Activated CD8-positive, alpha-beta memory T cell treated with anti-CD3 and anti-CD28 coated beads for 48 hours (primary cell): ENCODE data around the gene COL26A1.
"Not testable (repeated sequence)": the region's sequence is repeated elsewhere in the genome, so short reads cannot be mapped to it uniquely, and the experiment has no call there.

ENCODE experiments used
- DNase-seq, 3 experiments: peaks; one replicate each; pipeline ENCODE4 v3.0.0-alpha.2; 2020; ENCODE audit warnings: low read depth in 2 of 3, low spot score in 2 of 3

The COL26A1 gene

DNA sequence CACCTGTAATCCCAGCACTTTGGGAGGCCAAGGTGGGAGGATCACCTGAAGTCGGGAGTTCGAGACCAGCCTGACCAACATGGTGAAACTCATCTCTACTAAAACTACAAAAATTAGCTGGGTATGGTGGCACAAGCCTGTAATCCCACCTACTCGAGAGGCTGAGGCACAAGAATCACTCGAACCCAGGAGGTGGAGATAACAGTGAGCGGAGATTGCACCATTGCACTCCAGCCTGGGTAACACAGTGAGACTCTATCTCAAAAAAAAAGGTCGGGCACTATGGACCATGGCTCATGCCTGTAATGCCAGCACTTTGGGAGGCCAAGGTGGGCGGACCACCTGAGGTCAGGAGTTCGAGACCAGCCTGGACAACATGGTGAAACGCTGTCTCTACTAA is 127.8 kb downstream of the COL26A1 start:
- DNase-seq: not testable (repeated sequence)

DNA sequence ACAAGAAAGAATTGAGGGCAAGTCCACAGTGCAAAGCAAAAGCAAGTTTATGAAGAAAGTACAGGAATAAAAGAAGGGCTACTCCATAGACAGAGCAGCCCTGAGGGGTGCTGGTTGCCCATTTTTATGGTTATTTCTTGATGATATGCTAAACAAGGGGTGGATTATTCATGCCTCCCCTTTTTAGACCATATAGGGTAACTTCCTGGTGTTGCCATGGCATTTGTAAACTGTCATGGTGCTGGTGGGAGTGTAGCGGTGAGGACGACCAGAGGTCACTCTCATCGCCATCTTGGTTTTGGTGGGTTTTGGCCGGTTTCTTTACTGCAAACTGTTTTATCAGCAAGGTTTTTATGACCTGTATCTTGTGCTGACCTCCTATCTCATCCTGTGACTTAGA is 128.8 kb downstream of the COL26A1 start:
- not testable (repeated sequence) for DNase-seq

DNA sequence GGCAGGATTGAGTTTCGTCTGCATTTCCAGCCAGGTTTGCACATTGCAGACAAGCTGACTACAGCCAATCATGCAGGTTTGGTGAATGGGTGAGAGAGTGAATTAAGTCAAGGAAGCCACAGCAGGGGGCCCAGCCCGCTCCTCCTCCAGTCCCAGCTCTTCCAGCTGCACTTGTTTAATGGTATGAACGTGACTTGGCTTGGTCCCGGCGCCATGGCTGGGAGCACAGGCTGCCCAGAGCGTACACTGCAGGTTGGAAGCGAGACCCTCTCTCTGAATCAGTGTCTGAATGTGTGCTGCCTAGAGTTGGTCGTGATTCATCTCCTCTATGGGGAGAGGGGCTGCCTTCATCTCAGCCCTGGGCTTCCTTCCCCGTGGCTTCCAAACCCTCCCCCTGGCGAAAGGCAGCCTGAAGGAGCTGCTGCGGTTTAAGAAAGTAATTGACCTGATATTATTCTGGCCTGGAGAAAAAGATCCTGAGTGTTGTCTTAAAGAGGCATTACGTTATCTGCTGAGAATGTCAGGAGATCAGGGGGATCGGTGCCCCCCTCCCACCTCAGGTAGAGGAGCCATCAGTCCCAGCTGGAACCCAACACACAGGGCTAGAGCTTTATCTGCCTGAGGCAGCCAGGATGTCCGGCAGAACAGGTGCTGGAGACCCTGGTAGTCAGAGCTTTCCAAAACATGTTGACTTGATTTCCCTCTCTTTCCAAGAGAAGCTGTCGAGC is 132.1 kb downstream of the COL26A1 start:
- no peak for DNase-seq

DNA sequence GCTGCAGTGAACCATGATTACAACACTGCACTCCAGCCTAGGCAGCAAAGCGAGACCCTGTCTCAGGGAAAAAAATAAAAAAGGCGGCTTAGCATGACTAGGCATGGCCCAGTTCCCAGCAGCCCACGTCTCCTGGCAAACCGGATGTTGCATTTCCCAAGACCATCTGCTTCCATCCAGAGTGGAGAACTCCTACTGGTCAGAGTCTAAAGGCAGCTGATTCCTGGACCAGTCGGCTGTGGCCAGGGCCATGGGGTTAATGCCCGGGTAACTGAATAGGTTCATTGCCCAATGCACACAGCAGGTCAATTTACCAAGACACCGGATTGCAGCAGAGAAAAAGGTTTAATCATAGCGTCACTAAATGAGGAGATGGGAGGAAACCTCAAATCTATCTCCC is 133.3 kb downstream of the COL26A1 start:
- DNase-seq: no peak

DNA sequence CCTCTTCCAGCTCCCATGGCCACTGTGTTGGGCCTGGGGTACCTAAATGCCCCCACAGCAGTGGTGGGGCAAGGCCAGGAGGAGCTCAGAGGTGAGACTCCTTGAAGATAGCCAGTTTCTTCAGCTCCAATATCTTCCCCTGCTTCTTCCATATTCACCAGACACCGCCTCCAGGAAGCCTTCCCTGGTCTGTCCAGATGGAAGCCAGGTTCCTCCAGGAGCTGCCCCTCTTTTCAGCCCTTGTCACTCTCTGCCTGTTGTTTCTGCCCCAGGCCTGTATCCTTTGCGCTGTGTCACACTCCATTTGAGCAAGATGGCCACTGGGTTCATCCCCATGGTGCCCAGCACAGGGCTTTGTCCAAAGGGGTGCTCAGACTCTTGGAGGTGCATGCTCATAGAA is 138.7 kb downstream of the COL26A1 start:
- DNase-seq: no peak

DNA sequence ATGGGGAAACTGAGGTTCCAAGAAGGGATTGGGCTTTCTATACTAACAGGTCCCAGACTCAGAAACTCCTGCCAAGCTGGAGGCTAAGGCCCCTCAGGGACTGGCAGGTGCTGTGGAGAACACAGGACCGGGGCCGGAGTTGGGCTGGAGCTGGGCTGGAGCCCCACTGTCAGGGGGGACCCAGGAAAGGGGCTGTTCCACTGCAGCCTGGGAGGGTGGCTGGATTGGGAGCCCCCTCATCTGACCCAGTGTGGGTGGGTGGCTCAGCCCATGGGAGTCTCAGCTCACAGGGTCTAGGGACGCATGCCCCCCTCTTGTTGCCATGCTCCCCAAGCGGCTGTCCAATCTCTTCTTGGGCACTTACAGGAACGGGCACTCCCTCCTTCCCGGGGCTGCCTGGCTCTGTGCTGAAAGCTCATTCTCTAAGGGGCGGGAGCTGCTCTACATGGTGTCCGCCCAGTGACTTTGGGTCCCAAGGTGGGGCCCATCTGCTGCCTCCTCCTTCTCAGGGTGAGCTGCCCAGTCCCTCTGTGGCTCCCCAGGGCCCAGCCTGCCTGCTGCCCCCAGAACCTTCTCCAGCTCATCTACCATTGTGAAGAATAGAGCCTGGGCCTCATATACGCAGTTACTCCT is 139.9 kb downstream of the COL26A1 start:
- DNase-seq: no peak

DNA sequence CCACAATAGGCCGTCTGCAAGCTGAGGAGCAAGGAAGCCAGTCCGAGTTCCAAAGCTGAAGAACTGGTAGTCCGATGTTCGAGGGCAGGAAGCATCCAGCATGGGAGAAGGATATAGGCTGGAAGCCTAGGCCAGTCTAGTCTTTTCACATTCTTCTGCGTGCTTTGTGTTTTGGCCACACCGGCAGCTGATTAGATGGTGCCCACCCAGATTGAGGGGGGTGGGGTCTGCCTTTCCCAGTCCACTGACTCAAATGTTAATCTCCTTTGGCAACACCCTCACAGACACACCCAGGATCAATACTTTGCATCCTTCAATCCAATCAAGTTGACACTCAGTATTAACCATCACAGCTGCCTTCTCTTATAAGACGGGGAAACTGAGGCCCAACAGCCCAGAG is 142.8 kb downstream of the COL26A1 start:
- not testable (repeated sequence) for DNase-seq

DNA sequence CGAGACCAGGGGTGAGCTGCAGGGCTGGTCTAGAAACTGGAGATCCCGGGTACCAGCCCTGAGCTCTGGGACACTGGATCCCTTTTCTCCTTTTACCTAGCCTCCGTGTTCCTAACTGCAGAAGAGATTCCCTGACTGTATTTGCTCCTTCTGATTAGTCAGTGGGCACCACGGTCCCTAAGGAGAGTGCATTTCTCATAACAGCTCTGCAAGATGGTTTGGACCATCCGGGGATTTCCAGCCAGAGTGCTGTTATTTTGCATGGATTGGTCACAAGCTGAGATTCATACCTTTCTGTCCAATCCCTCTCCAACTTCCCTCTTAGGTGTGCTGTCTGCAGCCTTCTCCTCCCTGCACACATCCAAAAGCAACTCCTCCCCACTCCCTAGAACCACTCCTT is 143.9 kb downstream of the COL26A1 start:
- DNase-seq: no peak

DNA sequence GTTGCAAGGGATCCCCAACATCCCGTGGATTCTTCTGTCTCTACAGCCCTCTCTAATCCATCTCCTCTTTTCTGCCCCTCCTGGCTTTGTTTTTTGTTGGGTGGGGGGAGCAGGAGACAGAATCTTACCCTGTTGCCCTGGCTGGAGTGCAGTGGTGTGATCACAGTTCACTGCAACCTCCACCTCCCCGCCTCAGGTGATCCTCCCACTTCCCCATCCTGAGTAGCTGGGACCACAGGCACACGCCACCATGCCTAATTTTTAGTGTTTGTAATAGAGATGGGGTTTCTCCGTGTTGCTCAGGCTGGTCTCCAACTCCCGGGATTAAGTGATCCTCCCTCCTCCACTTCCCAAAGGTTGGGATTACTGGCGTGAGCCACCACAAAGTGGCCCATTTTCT is 144.7 kb downstream of the COL26A1 start:
- no peak for DNase-seq

DNA sequence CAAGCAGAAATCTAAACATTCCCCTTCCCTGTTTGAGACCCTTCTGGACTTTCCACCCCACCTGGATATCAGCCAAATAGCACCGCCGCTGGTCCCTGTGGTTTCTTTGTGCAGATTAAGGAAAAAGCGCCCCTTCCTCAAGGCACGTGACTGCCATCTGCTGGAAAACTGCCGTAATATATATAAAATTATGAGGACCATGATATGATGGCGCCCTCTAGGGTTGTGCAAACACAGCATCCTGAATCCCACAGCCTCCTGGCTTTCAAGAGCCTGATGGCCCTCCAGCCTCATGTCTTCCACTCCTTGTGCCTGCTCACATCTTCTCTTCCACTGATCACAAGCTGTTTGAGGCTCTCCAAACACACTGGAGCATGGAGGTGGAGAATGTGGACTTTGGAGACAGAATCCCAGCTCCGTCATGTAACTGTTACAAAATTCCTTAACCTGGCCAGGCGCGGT is 145.1 kb downstream of the COL26A1 start:
- no peak for DNase-seq

DNA sequence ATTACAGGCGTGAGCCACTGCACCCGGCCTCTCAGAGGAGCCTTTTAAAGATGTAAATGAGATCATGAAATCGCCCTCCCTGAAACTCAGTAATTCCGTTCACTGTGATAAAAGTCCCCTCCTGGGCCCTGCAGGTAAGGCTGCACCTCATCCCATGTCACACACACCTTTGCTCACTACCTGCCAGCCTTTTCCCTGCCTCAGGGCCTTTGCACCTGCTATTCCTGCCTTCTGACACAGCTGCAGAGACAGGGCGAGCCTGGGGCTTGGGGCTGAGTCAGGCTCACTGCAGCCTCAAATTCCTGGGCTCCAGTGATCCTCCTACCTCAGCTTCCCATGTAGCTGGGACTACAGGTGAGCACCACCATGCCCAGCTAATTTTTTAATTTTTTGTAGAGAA is 147.6 kb downstream of the COL26A1 start:
- DNase-seq: no peak

DNA sequence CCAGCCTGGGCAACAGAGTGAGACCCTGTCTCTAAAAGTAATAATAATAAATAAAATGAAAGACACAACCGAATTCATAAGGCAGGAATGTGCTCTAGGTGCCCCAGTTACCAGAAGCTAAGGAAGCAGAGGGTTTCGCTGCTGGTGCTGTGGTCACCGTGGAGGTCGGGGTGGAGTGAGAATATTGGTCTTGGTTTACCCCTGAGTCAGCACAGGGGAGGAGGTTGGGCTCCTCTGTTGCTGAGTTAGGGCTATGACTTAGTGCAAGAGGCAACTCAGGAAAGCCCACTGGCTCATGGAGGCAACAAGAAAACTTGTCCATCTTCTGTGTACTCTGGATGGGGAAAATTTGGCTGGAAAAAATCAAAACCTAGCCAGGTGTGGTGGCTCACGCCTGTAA is 149.3 kb downstream of the COL26A1 start:
- DNase-seq: no peak

DNA sequence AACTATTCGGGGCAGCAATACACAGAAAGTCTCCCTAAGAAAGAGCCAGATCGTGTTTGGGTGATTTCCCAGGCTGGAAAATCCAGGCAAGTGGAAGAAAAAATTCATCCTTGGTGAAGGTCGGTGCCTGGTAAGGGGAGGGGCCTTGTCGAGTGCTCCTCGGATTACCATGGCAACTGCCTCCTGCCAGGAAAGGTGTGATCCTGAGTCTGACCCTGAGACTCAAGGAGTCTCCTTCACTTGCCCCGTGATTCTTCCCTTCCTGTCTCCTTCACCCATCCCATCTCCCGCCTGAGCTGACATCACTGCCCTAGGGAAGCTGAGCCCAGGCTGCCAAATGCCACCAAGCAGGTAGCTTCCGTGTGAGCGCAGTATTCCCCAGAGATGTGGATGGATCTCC is 154.2 kb downstream of the COL26A1 start:
- no peak for DNase-seq

DNA sequence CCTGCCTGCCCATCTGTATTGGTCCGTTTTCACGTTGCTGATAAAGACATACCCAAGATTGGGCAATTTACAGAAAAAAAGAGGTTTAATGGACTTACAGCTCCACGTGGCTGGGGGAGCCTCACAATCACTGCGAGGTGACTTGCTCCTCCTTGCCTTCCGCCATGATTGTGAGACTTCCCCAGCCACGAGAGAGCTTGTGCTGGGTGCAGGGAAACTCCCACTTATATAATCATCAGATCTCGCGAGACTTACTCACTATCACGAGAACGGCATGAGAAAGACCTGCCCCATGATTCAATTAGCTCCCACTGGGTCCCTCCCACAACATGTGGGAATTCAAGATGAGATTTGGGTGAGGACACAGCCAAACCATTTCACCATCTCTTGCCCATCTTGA is 154.6 kb downstream of the COL26A1 start:
- no peak for DNase-seq

DNA sequence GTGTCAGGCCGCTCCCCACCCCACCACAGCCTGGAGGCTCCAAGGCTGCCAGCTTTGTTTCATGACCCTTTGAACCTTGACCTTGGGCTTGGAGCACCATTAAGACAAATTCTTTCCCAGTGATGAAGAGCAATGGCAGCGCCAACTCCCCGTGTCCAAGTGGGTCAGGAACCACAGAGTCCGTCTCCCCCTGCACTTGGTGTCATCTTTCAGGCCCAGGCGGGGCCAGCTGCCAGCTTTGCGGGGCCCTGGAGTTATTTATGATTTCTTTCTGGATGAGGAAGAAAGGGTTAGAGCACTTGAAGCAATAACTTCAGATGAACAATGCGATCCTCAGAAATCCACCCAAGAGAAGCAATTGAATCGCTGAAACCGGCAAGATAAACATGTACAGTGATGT is 155.7 kb downstream of the COL26A1 start:
- no peak for DNase-seq

DNA sequence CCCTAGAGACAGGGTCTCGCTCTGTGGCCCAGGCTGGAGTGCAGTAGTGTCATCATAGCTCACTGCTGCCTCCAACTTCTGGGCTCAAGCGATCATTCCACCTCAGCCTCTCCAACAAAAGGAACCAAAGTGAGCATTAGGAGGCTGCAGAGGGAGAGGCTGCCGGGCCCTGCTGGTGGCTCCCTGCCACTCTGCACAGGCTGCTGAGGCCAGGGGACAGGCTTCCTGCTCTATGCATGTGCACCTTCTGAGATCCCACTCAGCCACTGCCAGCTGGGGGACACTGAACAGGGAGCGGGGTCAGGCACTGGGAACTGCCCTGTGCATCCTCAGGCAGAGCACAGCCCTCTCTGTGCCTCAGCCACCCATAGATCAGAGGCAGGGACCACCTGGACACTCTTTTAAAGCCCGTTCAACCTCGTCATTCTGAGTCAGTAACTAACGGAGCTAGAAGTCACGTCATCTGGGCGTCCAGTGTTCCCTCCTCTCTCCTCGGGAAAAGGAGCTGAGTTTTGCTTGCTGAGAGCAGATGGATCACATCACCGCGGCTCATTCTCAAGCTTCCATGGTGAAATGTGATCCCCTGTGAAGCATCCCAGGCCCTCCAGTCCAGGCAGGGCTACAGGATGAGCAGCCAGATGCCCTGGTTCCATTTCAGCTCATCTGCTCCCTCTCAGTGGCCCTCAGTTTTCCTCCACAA is 156.8 kb downstream of the COL26A1 start:
- no peak for DNase-seq

DNA sequence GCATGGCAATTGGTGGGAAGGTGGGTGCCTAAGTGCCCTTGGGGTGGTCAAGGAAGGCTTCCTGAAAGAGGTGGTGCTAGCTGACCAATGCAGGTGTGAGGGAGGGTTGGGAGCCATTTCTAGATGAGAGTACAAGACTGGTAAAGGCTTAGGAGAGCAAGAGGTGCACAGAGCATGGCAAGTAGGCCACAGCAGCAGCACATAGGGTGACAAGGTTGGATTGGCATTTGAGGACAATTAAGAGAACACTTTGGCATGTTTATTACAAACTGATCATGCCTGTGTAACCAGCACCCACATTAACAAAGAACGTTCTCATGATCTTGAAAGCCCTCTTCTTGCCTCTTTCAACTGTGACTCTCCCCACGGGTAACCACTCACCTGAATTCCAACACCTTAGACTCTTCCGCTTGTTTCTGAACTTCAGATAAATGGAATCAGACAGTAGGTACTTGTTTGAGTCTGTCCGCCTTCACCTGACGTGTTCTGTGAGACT is 158.8 kb downstream of the COL26A1 start:
- no peak for DNase-seq

DNA sequence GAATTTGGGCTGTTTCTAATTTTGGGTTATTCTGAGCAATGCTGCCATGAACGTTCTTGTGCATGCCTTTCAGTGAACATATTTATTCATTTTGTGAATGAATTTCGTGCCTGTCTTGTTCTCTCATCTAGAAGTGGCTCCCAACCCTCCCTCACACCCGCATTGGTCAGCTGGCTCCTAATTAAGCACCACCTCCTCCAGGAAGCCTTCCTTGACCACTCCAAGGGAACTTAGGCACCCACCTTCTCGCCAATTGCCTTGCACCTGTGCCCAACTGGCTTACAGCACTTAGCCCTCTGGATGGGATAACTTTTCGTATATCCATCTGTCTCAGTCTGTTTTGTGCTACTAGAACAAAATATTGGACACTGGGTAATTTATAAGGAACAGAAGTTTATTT is 159.3 kb downstream of the COL26A1 start:
- no peak for DNase-seq

DNA sequence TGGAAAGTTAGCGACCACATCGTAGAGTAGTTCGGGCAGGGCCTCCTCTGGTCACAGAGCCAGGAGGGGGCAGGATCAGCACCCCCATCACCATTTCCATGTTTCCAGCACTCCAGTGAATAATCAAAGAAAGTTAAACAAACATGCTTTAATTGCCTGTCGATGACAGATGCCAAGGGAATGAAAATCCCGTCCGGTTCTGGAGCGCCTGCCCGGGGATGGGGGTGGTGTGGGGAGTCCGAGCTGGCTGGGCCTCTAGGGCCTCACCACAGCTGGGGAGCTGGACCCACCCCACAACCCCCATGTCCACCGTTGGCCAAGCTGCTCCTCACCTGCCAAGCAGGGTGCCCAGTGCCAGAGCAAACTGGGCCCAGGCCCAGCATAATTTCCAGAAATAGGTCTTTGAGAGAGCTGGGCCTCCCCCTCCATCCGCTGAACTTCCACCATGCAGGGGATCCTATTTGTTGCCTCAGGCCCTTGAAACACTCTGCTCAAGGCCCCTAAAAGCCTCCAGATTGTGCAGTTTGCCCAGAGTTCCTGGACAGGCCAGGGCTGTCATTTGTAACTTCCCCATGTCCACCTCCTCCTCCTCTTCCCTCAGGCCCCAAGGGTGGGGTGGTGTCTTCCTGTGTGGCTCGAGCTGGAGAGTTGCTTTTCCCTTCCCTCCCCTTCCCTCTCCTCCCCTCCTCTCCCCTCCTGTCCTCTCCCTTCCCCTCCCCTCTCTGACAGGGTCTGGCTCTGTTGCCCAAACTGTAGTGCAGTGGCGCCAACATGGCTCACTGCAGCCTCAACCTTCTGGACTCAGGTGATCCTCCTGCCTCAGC is 165.4 kb downstream of the COL26A1 start:
- DNase-seq: no peak

DNA sequence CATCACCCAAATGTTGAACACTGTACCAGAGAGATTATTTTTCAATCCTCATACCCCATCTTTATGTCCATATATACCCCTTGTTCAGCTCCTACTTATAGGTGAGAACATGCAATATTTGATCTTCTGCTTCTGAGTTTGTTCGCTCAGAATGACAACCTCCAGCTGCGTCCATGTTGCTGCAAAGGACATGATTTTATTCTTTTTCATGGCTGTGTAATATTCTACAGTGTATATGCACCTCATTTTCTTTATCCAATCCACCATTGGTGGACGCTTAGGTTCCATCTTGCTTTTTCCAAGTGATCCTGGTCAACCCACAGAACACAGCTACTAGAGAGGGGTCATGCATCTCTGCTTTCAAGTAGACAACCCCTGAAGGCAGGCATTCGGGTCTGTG is 166.9 kb downstream of the COL26A1 start:
- DNase-seq: no peak

DNA sequence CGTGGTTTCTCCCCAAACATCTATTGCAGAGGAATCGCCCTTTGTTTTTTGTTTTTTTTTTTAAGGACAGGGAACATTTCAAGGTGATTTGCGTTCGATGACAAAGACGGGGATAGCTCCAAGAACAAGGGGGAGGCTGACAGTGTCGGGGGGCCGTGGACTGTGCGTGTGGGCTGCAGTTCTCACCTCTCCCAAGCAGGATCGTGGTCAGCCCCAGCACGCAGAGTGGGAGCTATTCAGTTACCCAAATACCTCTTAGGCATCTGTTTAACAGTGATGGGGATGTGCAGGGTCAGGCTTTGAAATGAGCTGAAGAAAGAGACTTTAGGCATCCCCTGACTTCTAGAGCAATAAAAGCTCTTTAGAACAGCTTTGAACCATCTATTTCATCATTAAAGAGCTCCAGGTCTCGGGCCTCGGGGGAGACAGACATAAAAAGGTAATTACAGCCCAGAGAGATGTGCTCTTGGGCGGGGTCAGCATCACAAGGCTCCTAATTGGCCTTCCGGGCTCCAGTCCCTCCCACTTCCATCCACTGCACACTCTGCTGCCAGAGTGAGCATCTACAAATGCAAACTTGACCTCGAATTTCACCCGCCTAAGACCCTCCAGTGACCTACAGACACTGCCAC is 169.2 kb downstream of the COL26A1 start:
- no peak for DNase-seq
